ENCODE results near the gene RAB3C.

Gene RAB3C

DNA sequence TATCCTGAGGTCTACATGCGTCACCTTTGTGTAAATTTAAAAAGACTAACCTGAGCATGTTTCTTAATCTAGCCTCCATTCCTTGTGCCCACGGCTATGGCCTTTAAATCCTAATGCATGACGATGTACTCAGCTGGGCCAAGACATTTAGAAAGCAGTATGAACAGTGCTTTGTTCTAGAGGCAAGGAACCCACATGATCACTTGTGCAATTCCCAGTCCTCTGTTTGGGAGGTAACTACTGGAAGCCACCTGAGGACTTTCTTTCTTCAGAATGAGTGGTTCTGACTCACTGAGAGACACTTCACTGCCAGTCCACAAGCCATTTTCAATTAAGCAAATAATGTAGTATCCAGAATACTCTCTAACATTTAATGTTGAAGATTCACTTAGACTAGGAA lies 181.3 kb downstream of the RAB3C start:
- TF ChIP-seq, protein P1, sequence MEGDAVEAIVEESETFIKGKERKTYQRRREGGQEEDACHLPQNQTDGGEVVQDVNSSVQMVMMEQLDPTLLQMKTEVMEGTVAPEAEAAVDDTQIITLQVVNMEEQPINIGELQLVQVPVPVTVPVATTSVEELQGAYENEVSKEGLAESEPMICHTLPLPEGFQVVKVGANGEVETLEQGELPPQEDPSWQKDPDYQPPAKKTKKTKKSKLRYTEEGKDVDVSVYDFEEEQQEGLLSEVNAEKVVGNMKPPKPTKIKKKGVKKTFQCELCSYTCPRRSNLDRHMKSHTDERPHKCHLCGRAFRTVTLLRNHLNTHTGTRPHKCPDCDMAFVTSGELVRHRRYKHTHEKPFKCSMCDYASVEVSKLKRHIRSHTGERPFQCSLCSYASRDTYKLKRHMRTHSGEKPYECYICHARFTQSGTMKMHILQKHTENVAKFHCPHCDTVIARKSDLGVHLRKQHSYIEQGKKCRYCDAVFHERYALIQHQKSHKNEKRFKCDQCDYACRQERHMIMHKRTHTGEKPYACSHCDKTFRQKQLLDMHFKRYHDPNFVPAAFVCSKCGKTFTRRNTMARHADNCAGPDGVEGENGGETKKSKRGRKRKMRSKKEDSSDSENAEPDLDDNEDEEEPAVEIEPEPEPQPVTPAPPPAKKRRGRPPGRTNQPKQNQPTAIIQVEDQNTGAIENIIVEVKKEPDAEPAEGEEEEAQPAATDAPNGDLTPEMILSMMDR (IDR thresholded peaks at IDR 0.05) = no peak

DNA sequence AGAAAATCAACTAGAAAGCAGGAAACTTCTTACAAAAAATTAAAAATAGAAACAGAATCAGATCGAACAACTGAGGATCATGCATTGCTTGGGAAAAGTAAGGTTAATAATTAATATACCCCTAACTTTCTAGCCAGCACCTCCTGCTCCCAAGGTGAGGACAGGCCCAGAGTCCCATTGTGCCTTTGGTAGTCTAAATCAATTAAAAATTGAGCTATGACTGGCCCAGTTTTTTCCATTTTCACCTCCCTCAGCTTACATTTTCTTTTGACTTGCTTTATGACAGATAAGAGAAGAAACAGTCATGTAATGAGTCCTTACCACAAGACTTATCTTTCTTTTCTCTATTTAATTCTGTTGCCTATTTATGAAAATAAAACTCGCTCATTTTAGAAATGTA lies 182.2 kb downstream of the RAB3C start:
- TF ChIP-seq, protein P1 (IDR thresholded peaks at IDR 0.05) = no peak

DNA sequence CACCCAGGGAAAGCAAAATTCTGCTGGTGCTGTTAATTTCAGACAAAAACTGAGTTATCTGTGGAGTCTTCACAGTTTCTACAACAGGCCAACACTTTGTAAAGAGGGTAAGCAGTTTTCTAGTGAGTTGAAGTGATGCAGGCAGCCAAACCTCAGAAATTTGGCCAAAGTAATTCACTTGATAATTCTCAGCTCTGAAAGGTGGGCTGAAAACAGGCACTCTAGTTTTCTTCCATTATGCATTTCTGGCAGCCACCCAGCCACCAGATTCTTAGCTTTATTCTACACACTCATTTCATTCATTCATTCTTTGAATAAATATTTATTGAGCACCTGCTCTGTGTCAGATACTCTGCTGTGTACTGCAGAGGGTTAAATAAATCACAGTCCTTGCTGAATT lies 184.2 kb downstream of the RAB3C start:
- TF ChIP-seq, protein P1 (IDR thresholded peaks at IDR 0.05) = no peak

DNA sequence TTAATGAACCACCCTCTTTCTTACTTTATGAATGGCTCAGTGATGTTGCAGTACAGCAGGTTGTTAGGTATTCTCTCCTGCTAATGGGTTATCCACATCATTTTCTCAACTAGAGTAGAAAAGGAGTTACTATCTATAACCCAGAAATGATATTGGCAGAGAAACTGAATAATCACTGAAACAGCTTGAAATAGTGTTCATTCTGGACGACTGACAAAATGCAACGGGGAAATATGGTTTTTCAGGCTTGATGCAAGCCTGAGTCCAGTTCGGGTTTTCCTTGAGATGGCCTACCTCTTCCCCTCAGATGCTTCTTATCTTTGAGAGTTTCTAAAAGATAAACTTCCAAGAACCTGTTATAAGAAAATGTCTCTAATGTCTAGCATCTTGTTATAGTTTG lies 187.3 kb downstream of the RAB3C start:
- TF ChIP-seq, protein P1 (IDR thresholded peaks at IDR 0.05) = no peak

DNA sequence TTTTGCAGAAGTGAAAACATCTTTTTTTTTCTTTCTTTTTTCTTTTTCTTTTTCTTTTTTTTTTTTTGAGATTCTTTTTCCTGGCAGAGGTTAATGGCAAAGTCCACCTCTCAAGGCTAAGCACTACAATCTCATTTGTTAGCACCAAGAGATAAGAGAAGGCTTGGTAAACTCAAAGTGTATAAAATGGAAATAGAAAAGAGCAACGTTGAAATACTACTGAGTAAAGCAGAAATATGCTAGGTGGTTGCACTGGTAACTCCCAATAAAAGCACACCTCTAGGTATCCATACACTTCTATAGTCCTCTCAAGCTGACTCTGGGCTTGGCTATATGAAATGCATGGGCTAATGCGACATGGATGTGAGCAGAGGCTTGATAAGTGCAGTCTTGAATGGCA lies 188.9 kb downstream of the RAB3C start:
- TF ChIP-seq, protein P1 (IDR thresholded peaks at IDR 0.05) = no peak

DNA sequence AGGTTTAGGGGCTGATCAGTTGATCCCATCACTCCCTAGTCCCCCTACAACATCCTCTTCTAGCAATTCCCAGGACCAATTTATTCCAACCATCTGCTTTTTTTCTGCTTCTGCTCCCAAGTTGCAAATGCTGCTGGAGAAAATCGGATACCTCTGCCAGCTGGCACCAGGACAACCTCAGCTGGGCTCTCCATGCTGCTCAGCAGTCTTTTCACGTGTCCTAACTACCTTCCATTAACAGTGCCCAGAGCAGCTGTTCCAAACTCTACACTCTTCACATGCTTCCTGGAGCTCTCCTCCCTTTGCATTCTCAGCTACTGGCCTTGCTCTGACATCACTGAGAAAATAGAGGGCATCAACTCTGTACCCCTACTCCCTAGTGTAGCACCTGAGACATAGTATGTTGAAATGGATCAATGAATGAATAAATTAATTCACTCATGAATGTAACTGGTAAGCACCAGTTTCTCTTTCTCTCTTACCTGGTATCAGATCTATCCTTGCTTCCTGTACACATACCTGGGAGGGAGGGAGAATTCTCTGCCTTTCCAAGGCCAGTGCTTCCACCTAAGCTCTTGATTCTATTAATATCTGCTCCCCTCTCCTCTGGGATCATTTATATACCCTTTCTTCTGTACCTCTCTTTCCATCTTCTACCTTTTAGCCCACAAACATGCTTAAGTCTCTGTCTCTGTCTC lies 191.0 kb downstream of the RAB3C start:
- TF ChIP-seq, protein P1 (IDR thresholded peaks at IDR 0.05) = no peak

DNA sequence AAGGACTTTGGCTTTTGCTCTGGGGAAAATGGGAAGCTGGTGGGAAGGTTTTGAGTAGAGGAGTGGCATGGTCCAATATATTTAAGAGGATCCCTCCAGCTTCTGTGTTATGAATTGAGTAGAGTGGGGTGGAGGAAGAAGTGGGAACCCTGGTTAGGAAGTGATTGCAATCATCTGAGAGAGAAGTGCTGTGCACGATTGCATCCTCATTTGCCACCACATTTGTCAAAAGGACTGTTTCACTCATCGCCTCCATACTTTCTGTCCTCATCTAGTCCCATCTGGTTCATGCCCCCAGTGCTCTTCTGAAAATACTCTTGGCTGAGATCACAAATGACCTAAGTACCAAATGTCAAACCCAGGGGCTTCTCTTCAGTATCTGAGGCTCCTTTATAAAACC lies 192.1 kb downstream of the RAB3C start:
- TF ChIP-seq, protein P1 (IDR thresholded peaks at IDR 0.05) = no peak
